CD1c-positive myeloid dendritic cell (primary cell): ENCODE data around the gene KCTD5.
"Not testable (repeated sequence)": the region's sequence is repeated elsewhere in the genome, so short reads cannot be mapped to it uniquely, and the experiment has no call there.

Experiments
- DNase-seq: peaks from one replicate; pipeline ENCODE4 v3.0.0-alpha.2; 2016; ENCODE audit errors: extremely low spot score

Gene KCTD5

DNA sequence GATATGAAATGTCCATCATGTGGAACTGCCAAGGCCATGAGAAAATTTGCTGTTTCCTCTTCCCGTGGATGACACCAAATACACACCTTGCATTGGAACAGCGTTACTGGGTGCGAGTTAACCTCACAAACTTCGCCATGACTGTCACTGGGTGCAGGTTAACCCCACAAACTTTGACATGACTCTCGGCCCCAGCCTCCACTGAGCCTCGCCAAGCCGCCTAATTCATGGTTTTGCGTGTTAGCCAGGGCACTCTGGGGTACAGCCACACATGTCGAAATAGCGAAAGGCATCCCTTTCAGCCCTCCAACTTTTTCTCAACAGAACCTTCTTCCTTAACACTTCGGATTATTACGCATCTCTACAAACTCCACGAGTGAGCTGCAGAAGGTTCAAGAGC, 10.6 kb upstream of the KCTD5 start:
- no peak for DNase-seq

DNA sequence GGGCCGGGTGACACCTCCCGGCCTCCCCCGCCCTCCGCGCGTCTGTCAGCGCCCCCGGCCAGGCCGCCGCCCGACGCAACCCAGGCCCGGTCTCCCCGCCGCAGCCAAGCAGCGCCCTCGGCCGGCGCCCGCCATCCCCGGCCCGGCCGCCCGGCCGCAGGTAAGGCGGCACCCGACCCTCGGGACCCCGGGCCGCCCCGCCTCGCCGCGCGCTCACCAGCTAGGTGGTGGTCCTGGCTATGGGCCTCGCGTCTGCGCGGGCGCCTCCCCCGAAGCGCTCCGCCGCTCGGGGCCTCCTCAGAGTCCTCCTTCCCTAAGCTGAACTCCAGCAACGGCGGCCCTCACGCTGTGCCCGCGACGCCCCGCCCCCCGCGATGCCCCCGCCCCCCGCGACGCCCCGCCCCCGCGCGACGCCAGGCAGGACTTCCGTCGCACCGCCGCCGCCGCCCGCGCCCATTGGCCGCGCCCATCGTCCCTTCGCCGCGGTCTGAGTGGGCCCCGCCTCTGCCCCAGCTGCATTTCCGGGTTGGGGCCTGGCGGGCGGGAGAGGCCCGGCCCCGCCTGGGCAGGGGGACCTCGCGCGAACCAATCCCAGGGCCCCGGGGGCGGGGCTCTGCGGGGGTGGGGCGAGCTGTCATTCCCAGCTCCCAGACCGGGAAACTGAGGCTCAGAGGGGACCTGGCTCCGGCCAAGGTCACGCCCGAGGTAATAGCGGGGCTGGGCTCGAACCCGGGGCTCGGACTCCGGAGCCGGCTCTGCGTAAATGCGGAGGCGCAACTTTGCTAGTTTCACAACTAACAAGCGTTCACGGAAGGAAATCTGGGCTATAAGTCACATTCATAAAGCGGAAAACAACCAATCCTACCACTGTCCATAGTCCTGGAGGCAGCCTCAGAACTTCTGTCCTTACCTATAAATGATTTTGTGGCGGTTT, 9.0 kb upstream of the KCTD5 start:
- peak; percentile 98 for DNase-seq

GRCh38 chr16:2675021-2675420, 7.3 kb upstream of the KCTD5 start:
- no peak for DNase-seq

DNA sequence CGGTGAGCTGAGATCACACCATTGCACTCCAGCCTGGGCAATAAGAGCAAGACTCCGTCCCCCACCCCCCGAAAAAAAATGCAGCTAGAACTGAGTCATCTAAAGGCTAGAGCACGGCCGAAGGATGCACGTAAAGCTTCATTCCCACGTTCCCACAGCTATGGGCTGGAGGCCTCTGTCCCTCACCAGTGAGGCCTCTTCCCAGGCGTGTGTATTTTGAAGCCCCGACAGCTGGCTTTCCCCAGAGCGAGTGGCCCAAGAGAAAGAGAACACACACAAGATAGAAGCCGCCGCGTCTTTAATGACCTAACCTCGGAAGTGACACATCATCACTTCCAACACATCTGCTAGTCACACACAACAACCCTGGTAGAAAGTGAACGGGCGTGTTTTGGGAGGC, 6.6 kb upstream of the KCTD5 start:
- DNase-seq = no peak

GRCh38 chr16:2676937-2677336, 5.4 kb upstream of the KCTD5 start:
- DNase-seq = not testable (repeated sequence)

GRCh38 chr16:2678206-2678965, 3.9 kb upstream of the KCTD5 start:
- not testable (repeated sequence) for DNase-seq

DNA sequence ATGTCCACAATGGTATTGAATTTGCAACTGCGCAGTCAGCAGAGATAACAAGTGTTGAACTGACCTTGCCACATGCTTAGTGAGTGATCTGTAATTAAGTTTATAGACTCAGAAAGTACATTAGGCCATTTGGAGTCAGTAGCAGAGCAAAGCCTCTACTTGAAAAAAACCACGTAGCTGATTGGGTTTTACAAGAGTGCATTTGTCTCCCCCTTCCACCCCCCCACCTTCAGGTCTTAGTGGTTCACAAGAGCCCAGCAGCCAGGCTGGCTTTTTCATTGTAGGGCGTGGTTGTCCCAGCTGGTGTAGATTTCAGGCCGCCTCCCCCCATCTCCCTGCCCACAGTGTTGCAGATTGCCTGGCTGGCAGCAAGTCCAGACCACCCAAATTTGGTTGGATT, 2.4 kb upstream of the KCTD5 start:
- not testable (repeated sequence) for DNase-seq

DNA sequence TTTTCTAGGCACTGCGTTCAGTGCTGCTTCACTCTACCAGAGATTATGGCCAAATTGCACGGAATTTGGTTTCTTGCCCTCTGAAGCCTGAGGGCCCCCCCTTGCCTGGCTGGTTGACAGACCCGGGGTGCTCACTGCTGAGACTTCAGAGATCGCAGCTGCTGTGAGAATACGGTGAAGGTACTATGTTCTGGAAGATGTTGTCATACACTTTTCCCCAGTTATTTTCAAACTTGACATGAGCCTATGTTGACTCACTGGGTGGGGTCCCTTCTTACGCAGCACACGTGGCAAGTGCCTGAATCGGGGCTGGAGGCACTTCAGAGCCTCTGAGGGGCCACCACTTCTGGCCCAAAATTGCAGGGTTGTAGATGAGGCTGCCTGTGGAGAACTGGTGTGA, 2.0 kb upstream of the KCTD5 start:
- DNase-seq = not testable (repeated sequence)

GRCh38 chr16:2683041-2683440, 718 bp downstream of the KCTD5 start:
- DNase-seq = not testable (repeated sequence)

DNA sequence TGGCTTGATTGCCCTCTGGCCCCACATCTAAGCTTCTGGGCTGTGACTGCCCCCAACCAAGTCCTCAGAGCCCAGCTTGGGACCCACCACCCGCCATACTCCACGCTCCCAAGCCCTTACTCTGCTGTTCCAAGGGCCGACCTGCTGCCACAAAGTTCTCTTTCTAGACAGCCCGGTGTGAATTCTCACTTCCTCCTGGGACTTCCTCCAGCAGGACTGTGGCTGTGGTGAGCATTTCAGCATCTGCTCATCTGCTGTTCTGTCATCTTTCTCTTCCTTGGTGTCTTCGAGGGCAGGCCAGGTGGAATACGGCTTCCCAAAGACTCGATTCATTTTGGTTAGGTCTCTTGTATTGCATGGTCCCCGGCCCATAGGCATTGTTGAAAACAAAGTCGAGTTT, 3.8 kb downstream of the KCTD5 start:
- DNase-seq = not testable (repeated sequence)

GRCh38 chr16:2686912-2687507, 4.7 kb downstream of the KCTD5 start:
- peak; percentile 88 for DNase-seq

GRCh38 chr16:2687531-2688308, 5.4 kb downstream of the KCTD5 start:
- no peak for DNase-seq

GRCh38 chr16:2689422-2689821, 7.1 kb downstream of the KCTD5 start:
- not testable (repeated sequence) for DNase-seq

DNA sequence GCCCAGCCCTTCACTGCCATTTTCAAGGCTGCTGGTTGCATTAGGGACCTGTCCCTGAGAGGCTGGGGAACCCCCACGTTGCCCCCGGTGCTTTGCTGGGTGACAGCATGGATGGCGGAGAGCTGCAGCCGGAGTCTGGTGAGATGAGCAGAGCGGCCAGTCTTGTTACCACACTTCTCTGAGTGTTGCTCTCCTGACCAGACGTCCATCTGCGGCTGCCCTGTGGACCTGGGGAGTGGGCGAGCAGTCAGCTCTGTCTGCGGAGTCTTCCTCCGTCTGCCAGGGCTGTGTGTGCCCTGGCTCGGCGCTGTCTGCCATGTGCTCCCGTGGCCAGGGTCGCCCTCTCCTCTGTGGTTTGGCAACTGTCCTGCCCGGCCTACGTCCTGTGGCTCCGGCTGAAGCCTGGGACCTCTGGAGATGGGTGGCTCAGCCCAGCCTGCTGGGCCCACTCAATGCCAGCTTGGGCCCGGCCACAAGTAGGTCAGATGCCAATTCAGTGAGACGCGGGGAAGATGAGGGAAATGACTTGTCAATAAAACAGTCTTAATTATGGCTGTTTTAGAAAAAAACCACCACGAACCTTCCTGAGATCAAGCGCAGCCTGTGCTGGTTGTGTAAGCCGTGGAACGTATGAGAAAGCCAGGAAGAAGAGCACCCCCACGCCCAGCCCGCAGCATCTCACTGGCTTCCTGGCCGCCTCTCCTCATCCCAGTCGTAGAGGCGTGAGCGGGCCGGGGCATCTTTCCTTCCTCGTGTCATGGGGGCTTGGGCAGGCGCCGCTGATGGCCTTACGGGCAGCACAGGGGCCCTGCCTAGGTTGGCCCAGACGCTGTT, 7.9 kb downstream of the KCTD5 start:
- DNase-seq = peak; percentile 49

GRCh38 chr16:2690852-2691251, 8.5 kb downstream of the KCTD5 start:
- DNase-seq = no peak

- no peak for DNase-seq
These were observed 9.3 kb downstream of the KCTD5 start for GRCh38 chr16:2691491-2692248.

- no peak for DNase-seq
These were observed 10.1 kb downstream of the KCTD5 start for GRCh38 chr16:2692251-2692947.

- no peak for DNase-seq
These were observed 10.8 kb downstream of the KCTD5 start for GRCh38 chr16:2692948-2693651.
